ENCODE data around the gene PLA2G4F. TPM values are rescaled to one million over a fixed set of nuclear protein-coding genes. Genes with fewer than 3 reads are reported as not detected.

Gene PLA2G4F
- total RNA-seq, 1 donor from 2014 or later: not detected

- TF ChIP-seq CTCF (IDR thresholded peaks at IDR 0.05): no peak
- Mint-ChIP-seq H3K4me3 (ENCODE audit: unreplicated experiment) (no peak overlapping the region), H3K9me3 (ENCODE audit: unreplicated experiment) (no peaks in the 10 kb centered on the region), H3K27ac (ENCODE audit: unreplicated experiment) (no peak overlapping the region), H3K27me3 (ENCODE audit: unreplicated experiment) (no peaks in the 10 kb centered on the region), H3K36me3 (ENCODE audit: unreplicated experiment) (peaks cover 68% of the 10 kb centered on the region), H3K4me1 (ENCODE audit: unreplicated experiment) (no peaks in the 10 kb centered on the region)
- DNase-seq (ENCODE audit: extremely low spot score, unreplicated experiment): no peak
Observed at GRCh38 chr15:42185801-42186200, 29.4 kb upstream of the PLA2G4F start.

- TF ChIP-seq CTCF (IDR thresholded peaks at IDR 0.05): no peak
- Mint-ChIP-seq H3K9me3 (ENCODE audit: unreplicated experiment) (no peaks in the 10 kb centered on the region), H3K4me1 (ENCODE audit: unreplicated experiment) (no peaks in the 10 kb centered on the region), H3K36me3 (ENCODE audit: unreplicated experiment) (peaks cover 67% of the 10 kb centered on the region), H3K4me3 (ENCODE audit: unreplicated experiment) (no peak overlapping the region), H3K27ac (ENCODE audit: unreplicated experiment) (no peak overlapping the region), H3K27me3 (ENCODE audit: unreplicated experiment) (no peaks in the 10 kb centered on the region)
- no peak for DNase-seq (ENCODE audit: extremely low spot score, unreplicated experiment)
Observed at GRCh38 chr15:42184736-42185135, 28.3 kb upstream of the PLA2G4F start.

- no peaks in the 10 kb centered on the region for H3K9me3 Mint-ChIP-seq (ENCODE audit: unreplicated experiment)
- H3K36me3 Mint-ChIP-seq (ENCODE audit: unreplicated experiment): peaks cover 67% of the 10 kb centered on the region
- no peak overlapping the region for H3K4me3 Mint-ChIP-seq (ENCODE audit: unreplicated experiment)
- no peak for DNase-seq (ENCODE audit: extremely low spot score, unreplicated experiment)
- H3K4me1 Mint-ChIP-seq (ENCODE audit: unreplicated experiment): no peaks in the 10 kb centered on the region
- no peak overlapping the region for H3K27ac Mint-ChIP-seq (ENCODE audit: unreplicated experiment)
- TF ChIP-seq CTCF (IDR thresholded peaks at IDR 0.05): no peak
- H3K27me3 Mint-ChIP-seq (ENCODE audit: unreplicated experiment): no peaks in the 10 kb centered on the region
Observed at GRCh38 chr15:42184296-42184695, 27.9 kb upstream of the PLA2G4F start.

GRCh38 chr15:42182961-42183360 is 26.5 kb upstream of the PLA2G4F start:
- H3K4me1 Mint-ChIP-seq (ENCODE audit: unreplicated experiment): no peaks in the 10 kb centered on the region
- no peaks in the 10 kb centered on the region for H3K9me3 Mint-ChIP-seq (ENCODE audit: unreplicated experiment)
- H3K4me3 Mint-ChIP-seq (ENCODE audit: unreplicated experiment): no peak overlapping the region
- no peak for TF ChIP-seq CTCF (IDR thresholded peaks at IDR 0.05)
- H3K36me3 Mint-ChIP-seq (ENCODE audit: unreplicated experiment): peaks cover 64% of the 10 kb centered on the region
- no peak for DNase-seq (ENCODE audit: extremely low spot score, unreplicated experiment)
- no peaks in the 10 kb centered on the region for H3K27me3 Mint-ChIP-seq (ENCODE audit: unreplicated experiment)
- no peak overlapping the region for H3K27ac Mint-ChIP-seq (ENCODE audit: unreplicated experiment)

- Mint-ChIP-seq H3K4me3 (ENCODE audit: unreplicated experiment) (no peak overlapping the region), H3K27me3 (ENCODE audit: unreplicated experiment) (no peaks in the 10 kb centered on the region), H3K27ac (ENCODE audit: unreplicated experiment) (no peak overlapping the region), H3K4me1 (ENCODE audit: unreplicated experiment) (no peaks in the 10 kb centered on the region), H3K36me3 (ENCODE audit: unreplicated experiment) (peaks cover 61% of the 10 kb centered on the region), H3K9me3 (ENCODE audit: unreplicated experiment) (no peaks in the 10 kb centered on the region)
- TF ChIP-seq CTCF (IDR thresholded peaks at IDR 0.05): no peak
- DNase-seq (ENCODE audit: extremely low spot score, unreplicated experiment): no peak
Observed at GRCh38 chr15:42182328-42182886, 26.0 kb upstream of the PLA2G4F start.
